Bronchial epithelial cell (primary cell): ENCODE results near the gene SLC25A18. TPM values are rescaled to one million over a fixed set of nuclear protein-coding genes. Genes with fewer than 3 reads are reported as not detected.
A peak's percentile ranks its signal among the peaks of the same experiment; 100 is the strongest.
"Not testable (repeated sequence)": the region's sequence is repeated elsewhere in the genome, so short reads cannot be mapped to it uniquely, and the experiment has no call there.

Experiments used
- DNase-seq: peaks from one replicate; pipeline ENCODE4 v3.0.0-alpha.2; 2010; ENCODE audit warnings: low read depth
- FAIRE-seq: peaks from 2 replicates; lab custom pipeline; 2011; peaks lifted over from hg19 to GRCh38; lab: Jason Lieb, UNC
- H3K27me3 ChIP-seq: 2 replicates; pipeline ENCODE4 v1.5.1; 2011; ENCODE audit warnings: low read length; ENCODE audit not compliant: control insufficient read depth, insufficient read depth
- H3K36me3 ChIP-seq: 2 replicates; pipeline ENCODE4 v1.5.1; 2011; ENCODE audit warnings: low read length; ENCODE audit not compliant: control insufficient read depth, insufficient read depth
- H3K4me3 ChIP-seq: 2 replicates; pipeline ENCODE4 v1.5.1; 2011; ENCODE audit warnings: mild to moderate bottlenecking, low read depth, low read length, control low read depth
- total RNA-seq: library from RNA; depleted of rRNA; stranded (reverse); fragments of >200 nt; gene quantifications from 2 replicates; pipeline ENCODE4 v1.2.1, GENCODE V29; 2014
- TF ChIP-seq, protein P1 (sequence below): IDR thresholded peaks from 2 replicates; pipeline ENCODE4 v1.5.1; 2011; ENCODE audit warnings: mild to moderate bottlenecking, moderate library complexity, low read length, control low read depth, inconsistent platforms; ENCODE audit not compliant: insufficient read depth, severe bottlenecking

The SLC25A18 gene
- total RNA-seq, 1 donor from 2014 or later: not detected

DNA sequence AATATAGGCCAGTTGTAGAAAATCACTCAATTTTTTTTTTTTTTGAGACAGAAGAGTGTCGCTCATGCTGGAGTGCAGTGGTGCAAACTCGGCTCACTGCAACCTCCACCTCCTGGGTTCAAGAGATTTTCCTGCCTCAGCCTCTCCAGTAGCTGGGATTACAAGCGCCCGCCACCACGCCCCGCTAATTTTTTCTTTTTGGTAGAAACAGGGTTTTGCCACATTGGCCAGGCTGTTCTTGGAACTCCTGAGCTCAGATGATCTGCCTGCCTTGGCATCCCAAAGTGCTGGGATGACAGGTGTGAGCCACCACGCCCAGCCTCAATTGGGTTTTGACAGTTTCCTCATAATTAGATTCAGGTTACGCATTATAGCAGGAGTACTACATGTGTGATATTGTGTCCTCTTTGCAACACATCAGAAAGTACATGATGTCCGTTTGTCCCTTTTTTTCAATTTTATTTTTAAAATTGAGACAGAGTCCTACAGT lies 67.8 kb downstream of the SLC25A18 start:
- no peak overlapping the region for H3K4me3 ChIP-seq
- DNase-seq (no peak), FAIRE-seq (no peak)
- TF ChIP-seq, protein P1, sequence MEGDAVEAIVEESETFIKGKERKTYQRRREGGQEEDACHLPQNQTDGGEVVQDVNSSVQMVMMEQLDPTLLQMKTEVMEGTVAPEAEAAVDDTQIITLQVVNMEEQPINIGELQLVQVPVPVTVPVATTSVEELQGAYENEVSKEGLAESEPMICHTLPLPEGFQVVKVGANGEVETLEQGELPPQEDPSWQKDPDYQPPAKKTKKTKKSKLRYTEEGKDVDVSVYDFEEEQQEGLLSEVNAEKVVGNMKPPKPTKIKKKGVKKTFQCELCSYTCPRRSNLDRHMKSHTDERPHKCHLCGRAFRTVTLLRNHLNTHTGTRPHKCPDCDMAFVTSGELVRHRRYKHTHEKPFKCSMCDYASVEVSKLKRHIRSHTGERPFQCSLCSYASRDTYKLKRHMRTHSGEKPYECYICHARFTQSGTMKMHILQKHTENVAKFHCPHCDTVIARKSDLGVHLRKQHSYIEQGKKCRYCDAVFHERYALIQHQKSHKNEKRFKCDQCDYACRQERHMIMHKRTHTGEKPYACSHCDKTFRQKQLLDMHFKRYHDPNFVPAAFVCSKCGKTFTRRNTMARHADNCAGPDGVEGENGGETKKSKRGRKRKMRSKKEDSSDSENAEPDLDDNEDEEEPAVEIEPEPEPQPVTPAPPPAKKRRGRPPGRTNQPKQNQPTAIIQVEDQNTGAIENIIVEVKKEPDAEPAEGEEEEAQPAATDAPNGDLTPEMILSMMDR: no peak
- no peaks in the 10 kb centered on the region for H3K27me3 ChIP-seq
- H3K36me3 ChIP-seq: peaks cover 2% of the 10 kb centered on the region

- DNase-seq (peak; percentile 98), FAIRE-seq (peak; percentile 50)
- Histone ChIP-seq H3K36me3 (no peaks in the 10 kb centered on the region), H3K27me3 (no peaks in the 10 kb centered on the region), H3K4me3 (no peak overlapping the region)
- TF ChIP-seq, protein P1: no peak
Measured at GRCh38 chr22:17633217-17633997, 70.1 kb downstream of the SLC25A18 start.

GRCh38 chr22:17633998-17634323 lies 70.7 kb downstream of the SLC25A18 start:
- Histone ChIP-seq H3K36me3 (no peaks in the 10 kb centered on the region), H3K27me3 (no peaks in the 10 kb centered on the region), H3K4me3 (no peak overlapping the region)
- TF ChIP-seq, protein P1: no peak
- FAIRE-seq (no peak), DNase-seq (no peak)

- H3K27me3 ChIP-seq: no peaks in the 10 kb centered on the region
- TF ChIP-seq, protein P1: no peak
- H3K4me3 ChIP-seq: no peak overlapping the region
- DNase-seq: no peak
- no peaks in the 10 kb centered on the region for H3K36me3 ChIP-seq
- FAIRE-seq: no peak
Measured at GRCh38 chr22:17634696-17635095, 71.4 kb downstream of the SLC25A18 start.

- not testable (repeated sequence) for H3K4me3 ChIP-seq, H3K36me3 ChIP-seq, FAIRE-seq, DNase-seq, H3K27me3 ChIP-seq
Measured at GRCh38 chr22:17636850-17637249, 73.6 kb downstream of the SLC25A18 start.

DNA sequence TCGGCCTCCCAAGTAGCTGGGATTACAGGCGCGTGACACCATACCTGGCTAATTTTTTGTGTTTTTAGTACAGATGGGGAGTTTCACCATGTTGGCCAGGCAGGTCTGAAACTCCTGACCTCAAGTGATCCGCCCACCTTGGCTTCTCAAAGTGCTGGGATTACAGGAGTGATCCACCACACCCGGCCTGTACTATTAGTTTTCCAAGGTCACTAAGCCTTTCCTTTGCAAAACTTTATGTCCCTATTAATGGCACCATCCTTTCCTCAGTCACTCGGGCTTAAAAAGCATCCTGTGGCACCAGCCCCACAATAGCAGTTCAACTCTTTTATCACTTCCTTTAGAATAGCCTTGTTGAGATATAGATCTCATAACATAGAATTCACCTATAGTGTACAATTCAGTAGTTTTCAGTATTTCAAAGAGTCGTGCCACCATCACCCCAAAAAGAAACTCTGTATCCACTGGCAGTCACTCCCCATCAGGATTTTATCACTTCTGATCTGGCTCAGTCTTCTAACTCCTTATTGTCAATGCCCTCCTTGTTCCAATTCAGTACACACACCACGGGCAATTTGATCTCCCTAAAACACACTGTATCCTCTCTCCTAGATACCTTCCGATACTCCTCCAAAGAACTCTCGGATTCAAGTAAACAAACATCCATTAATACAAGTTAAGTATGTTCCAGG lies 74.3 kb downstream of the SLC25A18 start:
- peak overlapping the region; percentile 75 for H3K4me3 ChIP-seq
- H3K36me3 ChIP-seq: peaks cover 1% of the 10 kb centered on the region
- no peak for FAIRE-seq
- no peaks in the 10 kb centered on the region for H3K27me3 ChIP-seq
- TF ChIP-seq, protein P1: no peak
- no peak for DNase-seq
